ENCODE data around the gene TIMP1. TPM values are rescaled to one million over a fixed set of nuclear protein-coding genes. Genes with fewer than 3 reads are reported as not detected.

The TIMP1 gene
- total and polyA plus RNA-seq, 2 donors (not counting 1 experiment from before 2014, with no cell fraction given): 8.8 to 12.8 TPM

- H3K4me3 Mint-ChIP-seq: peak within 1 kb of the TSS; percentile 23
- H3K4me3 ChIP-seq (ENCODE audit: control extremely low read depth in 1 of 5, extremely low read depth in 1 of 5, insufficient read depth in 1 of 5, low read depth in 2 of 5, low read length in 4 of 5): peak within 1 kb of the TSS in 2 of 5 experiments; percentile 7 to 26
- ChIA-PET CTCF (interaction anchor here (0.6 kb wide), 1 partner anchor 1026 kb away, joined by 3 read pairs; no protein-coding TSS in a partner anchor), POLR2A (no interaction called here)
- H3K4me2 ChIP-seq (replicated peaks; ENCODE audit: low read depth, low read length, poor library complexity, severe bottlenecking): peak within 1 kb of the TSS; percentile 51
- H2AFZ ChIP-seq (ENCODE audit: insufficient read depth, low read depth, low read length, poor library complexity, severe bottlenecking): peak within 1 kb of the TSS; percentile 16
- no peaks in the 10 kb centered on the region for H3K9me3 ChIP-seq (ENCODE audit: control extremely low read depth in 1 of 3, control insufficient read depth in 2 of 3, insufficient read depth in 1 of 3, low read length in 2 of 3)
- H3K36me3 ChIP-seq (replicated peaks in 1 of 2; ENCODE audit: control extremely low read depth in 1 of 2, control insufficient read depth in 1 of 2, extremely low read depth in 1 of 2, insufficient read depth in 2 of 2, low read length in 1 of 2): no peaks in the 10 kb centered on the region
- no peak within 1 kb of the TSS for H3K9ac ChIP-seq (ENCODE audit: low read length)
- TF ChIP-seq CTCF (IDR thresholded peaks at IDR 0.05) (no peak), EZH2 (IDR thresholded peaks at IDR 0.05; ENCODE audit: borderline replicate concordance, insufficient read depth, low read depth, low read length, poor library complexity, severe bottlenecking) (no peak)
- WGBS (ENCODE audit: insufficient coverage): 24% methylated on average over 5 of the region's 14 CpGs
- peaks cover 17% of the 10 kb centered on the region for H3K4me1 Mint-ChIP-seq
- H3K9me3 Mint-ChIP-seq (ENCODE audit: insufficient read depth): no peaks in the 10 kb centered on the region
- H4K20me1 ChIP-seq (ENCODE audit: control insufficient read depth, insufficient read depth, low read length, poor library complexity, severe bottlenecking): no peaks in the 10 kb centered on the region
- peaks cover 7 to 12% of the 10 kb centered on the region in 2 donors for H3K4me1 ChIP-seq (ENCODE audit: control insufficient read depth in 2 of 2, insufficient read depth in 2 of 2, low read length in 2 of 2)
- no peaks in the 10 kb centered on the region for H3K27me3 ChIP-seq (replicated peaks in 1 of 4; ENCODE audit: control extremely low read depth in 1 of 4, control insufficient read depth in 3 of 4, insufficient read depth in 4 of 4, low read length in 3 of 4)
- ATAC-seq (ENCODE audit: low read depth) (no peak), DNase-seq (no peak)
- H3K27ac Mint-ChIP-seq: no peak within 1 kb of the TSS
- intact Hi-C loops (cut with micrococcal nuclease): no loop called here
- H3K79me2 ChIP-seq (ENCODE audit: control insufficient read depth, insufficient read depth, low read length): no peaks in the 10 kb centered on the region
- H3K27ac ChIP-seq (ENCODE audit: low read length in 2 of 2): no peak within 1 kb of the TSS
- peaks cover 5% of the 10 kb centered on the region for H3K27me3 Mint-ChIP-seq
Measured at GRCh38 chrX:47629419-47630200, 47.4 kb downstream of the TIMP1 start, which contains the start of gene CFP. Gene CFP (minus strand): TSS chrX:47629930. CDS start chrX:47629844, 86 bp downstream.

DNA sequence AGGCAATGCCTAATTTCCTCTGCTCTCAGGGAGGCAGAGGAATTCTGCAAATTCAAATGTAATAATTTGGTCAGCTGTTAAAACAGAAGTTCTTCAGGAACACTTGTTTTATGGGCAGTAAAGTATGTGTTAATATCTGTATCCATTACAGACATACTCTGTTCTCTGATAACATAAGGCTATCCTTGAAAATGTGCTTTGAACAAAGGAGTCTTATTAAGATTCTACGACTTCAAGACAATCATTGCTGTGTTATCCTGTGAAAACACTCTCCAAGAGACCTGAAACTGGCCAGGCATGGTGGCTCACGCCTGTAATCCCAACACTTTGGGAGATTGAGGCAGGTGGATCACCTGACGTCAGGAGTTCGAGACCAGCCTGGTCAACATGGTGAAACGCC lies 49.4 kb downstream of the TIMP1 start:
- no peaks in the 10 kb centered on the region for H3K79me2 ChIP-seq (ENCODE audit: control insufficient read depth, insufficient read depth, low read length)
- H3K9ac ChIP-seq (ENCODE audit: low read length): no peak overlapping the region
- intact Hi-C loops (cut with micrococcal nuclease): no loop called here
- H3K4me1 ChIP-seq (ENCODE audit: control insufficient read depth in 2 of 2, insufficient read depth in 2 of 2, low read length in 2 of 2): peaks cover 7 to 12% of the 10 kb centered on the region in 2 donors
- POLR2A ChIA-PET: no interaction called here
- Mint-ChIP-seq H3K27ac (no peak overlapping the region), H3K4me1 (peaks cover 17% of the 10 kb centered on the region), H3K9me3 (ENCODE audit: insufficient read depth) (no peaks in the 10 kb centered on the region), H3K4me3 (no peak overlapping the region), H3K27me3 (no peaks in the 10 kb centered on the region)
- ATAC-seq (ENCODE audit: low read depth): no peak
- no peak overlapping the region for H3K4me2 ChIP-seq (replicated peaks; ENCODE audit: low read depth, low read length, poor library complexity, severe bottlenecking)
- H2AFZ ChIP-seq (ENCODE audit: insufficient read depth, low read depth, low read length, poor library complexity, severe bottlenecking): no peak overlapping the region
- H3K9me3 ChIP-seq (ENCODE audit: control extremely low read depth in 1 of 3, control insufficient read depth in 2 of 3, insufficient read depth in 1 of 3, low read length in 2 of 3): no peaks in the 10 kb centered on the region
- CTCF ChIA-PET: no interaction called here
- DNase-seq: no peak
- peaks cover 0 to 6% of the 10 kb centered on the region in 2 experiments for H3K36me3 ChIP-seq (replicated peaks in 1 of 2; ENCODE audit: control extremely low read depth in 1 of 2, control insufficient read depth in 1 of 2, extremely low read depth in 1 of 2, insufficient read depth in 2 of 2, low read length in 1 of 2)
- no peaks in the 10 kb centered on the region for H4K20me1 ChIP-seq (ENCODE audit: control insufficient read depth, insufficient read depth, low read length, poor library complexity, severe bottlenecking)
- H3K27me3 ChIP-seq (replicated peaks in 1 of 4; ENCODE audit: control extremely low read depth in 1 of 4, control insufficient read depth in 3 of 4, insufficient read depth in 4 of 4, low read length in 3 of 4): no peaks in the 10 kb centered on the region
- no peak overlapping the region for H3K27ac ChIP-seq (ENCODE audit: low read length in 2 of 2)
- WGBS (ENCODE audit: insufficient coverage): no CpG with 5 or more reads among the region's 5 CpGs
- no peak overlapping the region for H3K4me3 ChIP-seq (ENCODE audit: control extremely low read depth in 1 of 5, extremely low read depth in 1 of 5, insufficient read depth in 1 of 5, low read depth in 2 of 5, low read length in 4 of 5)
- no peak for TF ChIP-seq CTCF (IDR thresholded peaks at IDR 0.05)
- no peak for TF ChIP-seq EZH2 (IDR thresholded peaks at IDR 0.05; ENCODE audit: borderline replicate concordance, insufficient read depth, low read depth, low read length, poor library complexity, severe bottlenecking)
